GM19397 (cell line): ENCODE results near the gene XXYLT1.

Experiments
- ATAC-seq: cut with Tn5 transposase; IDR thresholded peaks from one replicate; pipeline ENCODE4 v1.9.1; 2021; ENCODE audit warnings: mild to moderate bottlenecking, moderate library complexity; ENCODE audit not compliant: unreplicated experiment

Gene XXYLT1

DNA sequence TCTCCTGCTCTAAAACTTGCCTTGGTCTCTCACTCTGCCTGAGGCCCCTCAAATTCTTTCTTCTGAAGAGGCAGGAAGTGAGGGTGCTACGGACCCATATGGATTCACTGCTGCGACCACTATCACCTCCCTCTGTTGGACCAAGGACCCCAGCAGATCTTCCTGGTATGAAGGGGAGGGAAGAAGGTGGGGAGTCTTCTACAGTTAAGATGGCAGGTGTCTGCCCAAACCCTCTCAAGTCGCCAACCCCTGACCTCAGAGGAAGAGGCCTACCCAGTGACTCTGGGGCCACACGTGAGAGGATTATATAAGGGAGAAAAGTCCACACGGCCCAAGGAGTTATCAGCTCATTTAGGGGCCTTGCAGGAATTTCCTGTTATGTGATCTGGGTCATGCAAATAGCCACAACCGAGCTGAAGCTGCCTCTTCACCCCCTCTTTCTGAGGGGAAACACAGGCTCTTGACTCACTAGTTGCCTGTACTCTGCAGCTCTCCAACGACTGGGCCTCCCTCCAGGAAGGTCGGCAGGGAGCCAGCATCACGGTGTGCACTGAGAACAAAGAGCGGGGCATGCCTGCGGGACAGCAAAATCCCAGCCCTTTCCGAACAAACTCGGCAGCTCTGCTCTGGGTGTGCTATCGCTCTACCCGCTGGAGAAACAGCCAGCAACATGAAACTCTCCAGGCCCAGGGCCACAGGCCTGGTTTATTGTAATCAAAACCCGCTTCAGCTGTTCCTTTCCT, 116.0 kb downstream of the XXYLT1 start:
- ATAC-seq, result no peak

DNA sequence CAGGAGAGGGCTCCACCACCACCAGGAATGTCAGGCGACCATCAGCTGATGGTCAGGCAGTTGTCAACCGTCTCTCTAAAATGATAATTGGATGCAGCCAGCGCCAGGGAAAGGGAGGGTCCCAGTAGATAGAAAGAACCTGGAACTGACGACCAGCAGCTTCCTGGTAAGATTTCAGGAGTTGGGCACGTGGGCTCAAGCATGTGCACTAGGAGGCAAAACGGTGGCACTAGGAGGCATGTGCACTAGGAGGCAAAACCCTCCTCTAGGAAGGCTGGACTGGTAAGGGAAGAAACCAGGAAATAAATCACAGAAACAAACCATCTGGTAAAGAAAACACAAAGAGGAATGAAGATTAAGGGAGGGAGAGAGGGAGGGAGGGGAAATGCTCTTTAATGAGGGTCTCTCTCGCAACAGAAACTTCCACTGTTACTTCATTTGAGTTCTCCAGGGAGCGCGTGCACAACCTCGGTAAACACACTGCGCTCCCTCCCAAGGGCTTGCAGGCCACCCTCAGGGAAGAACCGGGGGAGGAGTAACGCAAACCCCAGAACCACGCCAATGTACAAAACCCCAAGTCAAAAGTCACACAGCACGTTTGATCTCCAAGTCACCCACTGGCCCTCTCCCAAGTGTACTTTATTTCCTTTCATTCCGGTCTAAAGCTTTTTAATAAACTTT, 116.7 kb downstream of the XXYLT1 start:
- no peak for ATAC-seq

DNA sequence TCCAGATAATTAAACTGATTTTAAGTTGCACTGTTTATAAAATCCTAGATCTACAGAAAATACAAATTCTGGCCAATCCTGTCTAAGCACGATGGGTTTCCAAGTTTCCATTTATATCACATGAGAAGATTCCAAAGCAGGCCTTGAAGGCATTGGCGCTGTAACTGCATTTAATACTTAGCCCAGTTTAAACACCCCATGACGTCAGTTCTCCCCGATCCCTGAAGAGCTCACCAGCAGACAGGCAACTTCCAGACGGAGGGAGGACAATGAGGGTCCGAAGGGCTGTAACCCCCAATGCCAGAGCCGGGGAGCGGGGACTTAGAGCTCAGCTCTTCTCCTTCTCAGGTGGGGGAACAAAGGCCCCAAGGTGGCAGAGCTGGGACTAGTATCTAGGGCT, 117.3 kb downstream of the XXYLT1 start:
- no peak for ATAC-seq

DNA sequence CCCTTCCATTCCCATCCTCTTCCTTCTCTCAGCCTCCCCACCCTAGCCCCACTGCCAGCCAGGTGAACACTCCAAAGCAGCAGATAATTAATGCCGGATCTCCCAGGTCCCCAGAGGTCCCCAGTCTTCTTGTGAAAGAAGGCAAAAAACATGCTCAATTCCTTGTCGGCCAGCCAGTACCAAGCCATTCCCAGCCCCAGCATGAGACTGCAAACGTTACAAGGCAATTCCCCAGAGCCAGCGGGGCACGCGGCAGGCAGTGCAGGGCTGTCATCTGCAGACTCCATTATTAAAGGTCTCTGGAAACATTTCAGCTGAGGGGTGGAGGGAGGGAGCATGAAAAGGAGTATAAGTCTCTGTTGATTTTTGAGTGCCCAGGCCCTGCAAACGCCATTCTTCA, 117.8 kb downstream of the XXYLT1 start:
- ATAC-seq, result no peak

DNA sequence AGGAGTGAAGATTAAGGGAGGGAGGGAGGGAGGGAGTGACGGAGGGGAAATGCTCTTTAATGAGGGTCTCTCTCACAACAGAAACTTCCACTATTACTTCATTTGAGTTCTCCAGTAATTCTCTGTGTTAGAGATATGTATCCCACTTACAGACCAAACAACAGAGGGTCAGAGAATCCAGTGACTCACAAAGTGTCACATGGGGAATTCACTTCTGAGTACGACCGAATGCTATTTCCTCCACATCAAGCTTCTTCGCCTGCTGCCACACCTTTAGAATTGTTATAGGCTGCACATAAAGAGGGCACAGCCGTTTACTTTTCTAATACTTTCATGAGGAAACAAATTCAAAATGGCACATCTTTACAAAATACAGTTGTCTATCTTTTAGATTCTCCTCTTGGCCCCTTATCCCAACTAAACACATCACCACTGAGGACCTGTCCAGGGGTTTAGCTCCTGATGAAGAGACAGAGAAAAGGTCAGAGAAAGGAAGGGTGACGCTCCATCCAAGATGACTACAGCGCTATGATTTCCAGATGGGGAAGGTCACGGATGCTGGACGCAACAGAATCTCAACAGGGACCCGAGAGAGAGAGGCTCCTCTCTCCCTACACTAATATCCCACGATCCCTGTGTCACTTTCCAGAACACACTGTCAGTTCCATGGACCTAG, 119.0 kb downstream of the XXYLT1 start:
- no peak for ATAC-seq

DNA sequence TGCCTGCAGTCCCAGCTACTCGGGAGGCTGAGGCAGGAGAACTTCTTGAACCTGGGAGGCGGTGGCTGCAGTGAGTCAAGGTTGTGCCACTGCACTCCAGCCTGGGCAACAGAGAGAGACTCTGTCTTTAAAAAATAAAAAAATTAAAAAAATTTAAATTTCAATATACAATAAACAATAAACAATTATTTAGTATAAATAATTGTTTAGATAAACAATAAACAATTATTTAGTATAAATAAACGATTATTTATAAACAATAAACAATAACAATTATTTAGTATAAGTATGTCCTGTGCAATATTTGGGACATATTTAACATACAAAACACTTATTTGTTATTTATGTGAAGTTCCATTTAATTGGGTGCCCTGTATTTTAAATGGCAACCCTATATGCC, 119.6 kb downstream of the XXYLT1 start:
- no peak for ATAC-seq

DNA sequence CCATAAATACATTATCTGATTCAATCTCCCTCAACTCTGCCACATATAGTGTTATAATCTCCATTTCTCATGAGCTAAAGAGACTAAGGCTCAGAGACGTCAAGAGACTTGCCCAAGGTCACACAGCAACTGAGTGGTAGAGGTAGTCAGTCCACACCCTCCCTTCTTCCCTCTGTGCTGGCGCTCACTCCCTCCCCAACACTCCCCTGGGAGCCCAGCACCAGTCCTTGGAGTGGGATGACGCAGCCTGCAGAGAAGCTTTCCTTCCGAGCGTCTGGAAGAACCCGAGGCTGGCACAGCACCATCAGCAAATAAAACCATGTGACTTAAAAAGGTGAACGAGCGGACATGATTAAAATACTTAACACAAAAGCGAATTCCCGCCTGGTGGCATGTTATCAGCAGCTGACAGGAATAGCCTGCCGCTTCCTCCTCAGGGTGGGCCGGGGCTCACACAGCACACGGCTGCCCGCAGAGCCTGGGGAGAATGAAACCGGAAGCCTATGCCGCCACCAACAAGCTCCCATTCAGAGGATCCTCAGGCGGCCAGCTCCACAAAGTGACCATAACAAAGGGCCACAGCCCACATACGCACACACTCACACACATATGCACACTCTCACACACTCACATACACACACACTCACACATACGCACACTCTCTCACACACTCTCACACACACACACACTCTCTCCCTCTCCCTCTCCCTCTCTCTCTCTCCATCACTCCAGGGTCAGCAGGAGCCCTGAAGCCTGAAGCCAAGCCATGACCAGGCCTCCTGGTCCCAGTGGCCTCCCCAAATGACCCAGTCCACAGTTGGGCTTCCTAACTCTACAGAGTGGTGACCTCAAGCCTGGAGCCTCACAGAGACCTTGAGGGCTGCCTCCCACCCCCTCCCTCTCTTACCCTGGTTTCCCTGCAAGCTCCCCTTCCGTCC, 120.5 kb downstream of the XXYLT1 start:
- ATAC-seq, result peak; percentile 33

DNA sequence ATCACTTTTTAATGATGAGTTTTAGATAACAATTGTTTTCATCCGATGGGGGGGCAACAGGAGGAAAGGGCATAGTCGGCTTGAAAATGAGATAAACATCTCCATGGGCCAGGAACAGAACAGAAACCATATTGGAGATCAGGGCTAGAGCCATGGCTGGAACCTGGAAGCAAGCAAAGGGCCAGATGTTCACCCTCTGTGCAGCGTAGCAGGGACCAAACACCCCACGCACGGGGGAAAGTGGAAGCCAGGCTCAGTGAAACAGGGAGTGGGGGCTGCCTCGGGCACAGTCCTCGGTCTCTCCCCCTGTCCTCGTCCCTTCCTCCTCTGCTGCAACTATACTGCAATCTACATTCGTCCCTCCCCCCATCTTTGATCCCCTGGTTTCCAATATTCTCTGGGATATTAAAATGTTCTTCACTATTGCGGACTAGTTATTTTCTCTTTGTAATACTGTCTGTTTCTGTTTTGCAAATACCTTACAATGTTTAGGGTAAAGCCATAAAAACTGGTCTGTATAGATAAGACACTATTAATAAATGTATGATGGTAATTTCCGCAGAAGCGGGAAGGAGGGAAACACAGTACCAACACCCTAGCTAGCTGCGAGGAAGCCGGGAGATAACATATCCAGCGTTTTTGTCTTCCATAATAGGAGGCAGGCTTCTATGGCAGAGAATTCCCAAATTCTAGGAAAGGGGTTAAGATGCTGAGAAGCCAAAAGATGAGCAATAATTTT, 121.5 kb downstream of the XXYLT1 start:
- no peak for ATAC-seq

DNA sequence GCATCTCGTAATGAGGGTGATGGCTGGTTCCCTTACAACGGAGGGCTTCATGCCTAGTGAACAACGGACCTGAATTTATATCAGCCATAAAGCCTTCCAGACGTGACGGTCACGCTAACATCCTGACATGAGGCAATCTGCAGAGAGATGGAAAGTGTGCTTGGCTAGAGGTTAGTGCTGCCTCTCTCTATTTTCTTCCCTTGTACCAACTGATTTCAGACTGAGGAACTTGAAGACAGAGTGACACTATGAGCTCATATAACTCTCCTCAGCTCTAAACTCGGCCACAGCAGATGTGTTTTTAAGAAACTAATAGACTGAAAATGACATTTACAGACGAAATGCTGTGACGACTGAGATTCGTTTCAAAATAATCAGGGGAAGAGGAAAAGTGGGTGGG, 122.4 kb downstream of the XXYLT1 start:
- no peak for ATAC-seq

DNA sequence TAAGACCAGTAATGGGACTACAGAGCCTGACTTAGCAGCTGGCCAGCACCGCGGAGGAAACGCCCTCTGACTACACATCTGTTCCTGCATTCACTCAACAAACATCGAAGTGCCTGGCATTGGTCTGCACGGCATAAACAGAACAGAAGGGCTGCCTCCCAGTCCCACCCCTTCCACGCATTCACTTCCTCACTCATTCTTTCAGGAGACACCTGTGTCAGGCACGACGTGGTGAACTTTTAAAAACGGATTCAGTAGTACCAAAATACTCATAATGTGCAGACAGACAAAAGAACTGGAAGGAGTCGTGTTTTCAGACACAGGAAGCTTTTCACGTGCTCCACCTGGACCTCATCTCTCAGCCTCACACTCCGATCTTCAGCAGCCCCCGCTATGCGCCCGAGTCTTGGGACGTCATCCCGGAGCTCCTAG, 123.3 kb downstream of the XXYLT1 start:
- ATAC-seq, result peak; percentile 74

DNA sequence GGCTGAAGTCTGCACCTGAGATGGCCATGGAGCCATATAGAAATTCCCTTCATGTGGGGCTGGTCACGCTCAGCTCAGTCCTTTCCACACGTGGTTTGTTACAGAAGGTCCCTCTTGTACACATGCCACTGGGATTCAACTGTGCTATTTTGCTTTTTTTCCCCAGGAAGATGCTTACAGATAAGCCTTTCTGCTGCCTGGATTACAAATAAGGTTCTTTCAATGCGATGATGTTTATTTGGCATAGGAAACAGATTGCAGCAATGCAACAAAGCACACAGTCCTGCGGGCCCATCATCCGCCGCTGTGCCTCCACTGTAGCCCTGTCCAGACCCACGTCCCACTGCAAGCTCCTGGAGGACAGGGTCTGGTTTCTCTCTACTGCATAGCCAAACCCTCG, 124.8 kb downstream of the XXYLT1 start:
- ATAC-seq, result no peak

DNA sequence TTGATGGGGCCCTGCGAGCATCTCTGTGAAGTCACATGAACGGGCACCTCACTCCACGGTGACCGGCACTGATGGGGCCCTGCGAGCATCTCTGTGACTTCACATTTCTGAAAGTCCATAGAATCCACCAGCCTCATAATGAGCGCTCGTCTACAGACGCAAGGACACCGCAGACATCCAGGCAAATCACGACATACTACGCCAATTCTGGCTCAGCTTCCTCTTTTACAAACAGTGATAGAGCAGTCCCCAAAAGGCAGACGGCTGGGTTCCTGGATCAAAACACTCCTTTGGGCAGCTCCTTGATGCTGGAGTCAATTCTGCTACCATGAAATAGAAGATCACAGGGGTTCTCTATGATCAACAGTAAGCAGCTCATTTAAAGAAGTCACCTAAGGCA, 125.4 kb downstream of the XXYLT1 start:
- ATAC-seq, result no peak

DNA sequence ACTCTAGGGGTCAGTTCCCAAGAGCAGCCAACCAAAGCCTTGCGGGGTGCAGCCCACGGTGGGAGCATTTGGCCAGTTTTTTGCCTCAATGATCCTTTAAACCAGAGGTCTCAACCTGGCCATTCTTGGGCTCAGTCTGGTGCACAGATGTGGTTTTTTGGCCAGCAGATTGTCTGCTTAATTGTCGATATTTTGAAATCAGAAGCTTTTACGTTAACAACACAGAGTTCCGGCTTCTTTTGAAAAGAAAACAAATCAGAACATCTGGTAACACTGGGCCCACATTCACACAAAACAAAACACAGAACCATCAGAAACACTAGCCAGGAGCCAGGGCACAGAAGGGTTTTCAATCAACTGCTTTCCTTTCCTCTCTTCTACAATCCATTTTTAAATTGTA, 127.7 kb downstream of the XXYLT1 start:
- no peak for ATAC-seq

DNA sequence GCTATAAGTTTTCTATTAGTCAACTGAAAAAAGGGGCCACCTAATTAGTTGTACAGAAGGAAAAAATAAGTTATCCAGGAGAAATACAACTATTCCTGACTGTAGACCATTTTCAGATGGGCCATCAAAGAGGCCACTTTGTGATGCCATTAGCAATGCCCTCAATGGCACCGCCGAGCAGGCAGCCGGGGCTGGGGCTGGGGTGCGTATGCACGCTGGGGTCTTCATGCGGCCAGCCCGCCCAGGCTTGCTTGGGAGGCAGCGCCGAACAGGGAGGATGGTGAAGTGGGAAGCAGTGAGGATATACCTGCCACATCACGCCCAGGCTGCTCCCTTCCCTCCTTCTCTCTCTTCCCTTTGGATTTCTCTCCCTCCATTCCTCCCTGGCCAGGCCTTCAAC, 128.4 kb downstream of the XXYLT1 start:
- ATAC-seq, result no peak

DNA sequence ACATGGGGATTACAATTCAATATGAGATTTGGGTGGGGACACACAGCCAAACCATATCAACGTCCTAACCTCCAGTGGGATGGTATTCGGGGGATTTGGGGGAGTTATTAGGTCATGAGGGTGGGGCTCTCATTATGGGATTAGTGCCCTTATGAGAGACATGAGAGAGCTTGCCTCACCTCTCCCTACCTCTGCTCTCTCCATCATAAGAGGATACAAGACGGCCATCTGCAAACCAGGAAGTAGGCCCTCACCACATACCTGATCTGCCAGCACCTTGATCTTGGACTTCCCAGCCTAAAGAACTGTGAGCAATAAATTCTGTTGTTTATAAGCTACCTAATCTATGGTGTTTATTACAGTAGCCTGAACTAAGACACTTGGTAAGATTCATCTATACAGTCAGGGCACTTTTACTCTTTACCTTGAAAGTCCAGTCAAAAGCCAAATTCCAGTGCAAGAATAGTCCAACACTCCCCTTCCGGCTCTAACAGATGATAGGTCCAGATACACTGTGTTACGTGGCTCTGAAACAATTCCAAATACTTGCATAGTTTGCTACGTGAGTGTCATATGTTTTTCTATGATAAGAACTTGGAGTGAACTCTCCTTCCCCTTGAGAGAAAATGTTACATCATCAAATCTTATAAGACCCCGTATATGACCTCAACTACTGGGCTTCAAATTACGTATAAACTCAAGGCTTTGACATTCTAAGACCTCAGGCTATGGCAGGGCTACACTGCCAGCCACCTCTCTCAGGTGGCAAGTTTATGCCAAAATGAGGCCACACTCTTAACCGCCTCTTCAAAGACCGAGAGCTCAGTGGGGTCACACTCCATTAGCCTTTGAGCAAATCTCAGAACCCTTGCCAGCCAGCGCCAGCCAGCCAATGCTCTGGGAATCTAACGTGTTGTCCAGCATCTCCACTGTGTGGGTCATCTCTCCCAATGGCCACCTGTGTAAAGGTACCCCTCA, 129.9 kb downstream of the XXYLT1 start:
- ATAC-seq, result no peak

DNA sequence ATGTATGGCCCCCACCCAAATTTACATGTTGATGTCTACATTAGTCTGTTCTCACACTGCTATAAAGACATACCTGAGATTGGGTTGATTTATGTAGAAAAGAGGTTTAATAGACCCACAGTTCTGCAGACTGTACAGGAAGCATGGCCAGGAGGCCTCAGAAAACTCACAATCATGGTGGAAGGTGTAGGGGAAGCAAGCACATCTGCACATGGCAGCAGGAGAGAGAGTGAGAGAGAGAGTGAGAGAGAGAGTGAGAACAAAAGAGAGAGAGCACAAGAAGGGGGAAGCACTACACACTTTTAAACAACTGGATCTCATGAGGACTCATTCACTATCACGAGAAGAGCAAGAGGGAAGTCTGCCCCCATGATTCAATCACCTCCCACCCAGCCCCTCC, 130.5 kb downstream of the XXYLT1 start:
- ATAC-seq, result no peak

DNA sequence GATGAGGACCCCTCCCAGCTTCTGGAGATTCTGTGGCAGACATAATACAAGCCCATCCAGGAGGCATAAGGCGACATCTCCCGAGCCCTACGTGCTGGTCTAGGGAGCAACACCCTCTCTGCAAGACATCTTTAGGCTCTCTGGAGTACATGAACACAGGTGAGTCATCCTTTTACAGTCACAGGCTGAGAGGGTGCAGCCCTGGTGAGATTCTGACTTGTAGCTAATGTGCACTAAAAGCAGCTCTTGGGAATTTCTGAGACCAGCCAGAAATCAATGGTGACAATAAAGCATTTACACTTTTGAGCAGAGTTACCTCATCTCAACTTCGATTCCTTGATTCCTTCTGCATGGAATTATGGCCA, 131.1 kb downstream of the XXYLT1 start:
- ATAC-seq, result no peak

DNA sequence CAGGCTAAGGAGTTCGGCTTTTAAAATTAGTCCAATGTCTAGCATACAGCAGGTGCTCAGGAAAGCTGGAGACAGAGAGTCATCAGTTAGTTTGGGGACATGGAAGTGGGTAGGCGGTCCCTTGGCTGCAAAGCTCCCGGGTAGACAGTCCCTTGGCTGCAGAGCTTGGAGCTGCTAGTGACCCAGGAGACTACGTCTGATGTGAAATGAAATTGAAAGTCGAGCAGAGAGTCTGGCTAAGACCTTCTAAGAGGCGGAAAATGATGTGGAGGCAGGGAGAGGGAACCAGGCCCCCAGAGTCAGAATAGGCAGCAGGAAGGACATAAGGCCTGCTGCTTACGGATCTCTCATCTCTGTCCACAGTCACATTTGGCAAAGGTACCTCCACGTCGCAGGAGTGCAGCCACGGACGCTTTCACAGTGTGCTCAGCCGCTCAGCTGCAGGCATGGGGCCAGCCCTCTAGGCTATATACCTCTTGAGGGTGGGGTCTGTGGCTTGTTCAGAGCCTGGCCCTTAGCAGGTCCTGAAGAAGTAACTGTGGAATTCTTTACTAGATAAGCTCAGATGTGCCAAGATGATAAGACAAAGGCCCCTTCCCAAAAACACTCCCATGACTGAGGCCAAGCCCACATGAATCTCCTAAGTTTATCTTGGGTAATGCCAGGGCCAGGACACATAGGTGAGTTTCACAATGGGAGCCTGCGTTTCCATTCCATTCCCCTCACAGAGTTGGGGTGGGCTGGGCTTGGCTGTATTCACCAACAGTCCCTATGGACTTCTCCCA, 131.7 kb downstream of the XXYLT1 start:
- ATAC-seq, result no peak
